Brain microvascular endothelial cell (primary cell): ENCODE measurements around the gene PARP16.

Experiments used
- DNase-seq: peaks from one replicate; pipeline ENCODE4 v3.0.0-alpha.2; 2020
- H3K27ac ChIP-seq: fragments of 250-450 bp; sonication (Bioruptor Pico); 2 replicates; pipeline ENCODE4 v1.5.1; 2020; ENCODE audit warnings: mild to moderate bottlenecking, moderate library complexity
- H3K27me3 ChIP-seq: fragments of 250-450 bp; sonication (Bioruptor Pico); replicated peaks from 2 replicates; pipeline ENCODE4 v1.5.1; 2020; ENCODE audit warnings: mild to moderate bottlenecking
- H3K36me3 ChIP-seq: fragments of 250-450 bp; sonication (Bioruptor Pico); replicated peaks from 2 replicates; pipeline ENCODE4 v1.5.1; 2020; ENCODE audit warnings: mild to moderate bottlenecking
- H3K4me3 ChIP-seq: 2 replicates; pipeline ENCODE4 v1.5.1; 2011; ENCODE audit warnings: low read depth, mild to moderate bottlenecking, control low read depth, low read length, moderate library complexity
- in situ Hi-C: cut with HindIII; loops from 2 replicates; pipeline ENCODE4 v1.10.0; 2017; ENCODE audit warnings: low sequenced_read_pairs, low pct_ligation_motif_present
- TF ChIP-seq, protein P1 (sequence below): IDR thresholded peaks from 2 replicates; pipeline ENCODE4 v1.5.1; 2011; ENCODE audit warnings: low read depth, mild to moderate bottlenecking, moderate library complexity, low read length, control low read depth, inconsistent platforms; ENCODE audit errors: missing control alignments

Gene PARP16

DNA sequence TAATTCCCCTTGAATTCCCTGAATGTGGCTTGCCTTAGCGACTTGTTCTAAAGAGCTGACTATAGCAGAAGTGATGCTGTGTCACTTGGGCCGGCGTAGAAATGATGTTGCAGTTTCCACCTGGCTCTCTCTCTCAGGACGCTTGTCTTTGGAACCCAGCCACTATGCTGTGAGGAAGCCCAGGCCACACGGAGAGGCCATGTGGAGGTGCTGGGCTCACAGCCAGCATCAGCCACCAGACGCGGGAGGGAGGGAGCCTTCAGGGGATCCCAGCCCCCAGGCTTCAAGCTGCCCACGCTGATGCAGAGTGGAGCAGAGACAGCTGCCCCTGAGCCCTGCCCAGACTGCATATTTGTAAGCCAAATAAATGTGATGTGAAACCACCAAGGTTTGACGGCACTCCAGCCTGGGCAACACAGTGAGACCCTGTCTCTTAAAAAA, 36.4 kb upstream of the PARP16 start:
- no peak overlapping the region for H3K4me3 ChIP-seq
- DNase-seq: peak; percentile 5
- in situ Hi-C loops: no loop called here
- H3K27me3 ChIP-seq: no peaks in the 10 kb centered on the region
- H3K36me3 ChIP-seq: no peaks in the 10 kb centered on the region
- TF ChIP-seq, protein P1, sequence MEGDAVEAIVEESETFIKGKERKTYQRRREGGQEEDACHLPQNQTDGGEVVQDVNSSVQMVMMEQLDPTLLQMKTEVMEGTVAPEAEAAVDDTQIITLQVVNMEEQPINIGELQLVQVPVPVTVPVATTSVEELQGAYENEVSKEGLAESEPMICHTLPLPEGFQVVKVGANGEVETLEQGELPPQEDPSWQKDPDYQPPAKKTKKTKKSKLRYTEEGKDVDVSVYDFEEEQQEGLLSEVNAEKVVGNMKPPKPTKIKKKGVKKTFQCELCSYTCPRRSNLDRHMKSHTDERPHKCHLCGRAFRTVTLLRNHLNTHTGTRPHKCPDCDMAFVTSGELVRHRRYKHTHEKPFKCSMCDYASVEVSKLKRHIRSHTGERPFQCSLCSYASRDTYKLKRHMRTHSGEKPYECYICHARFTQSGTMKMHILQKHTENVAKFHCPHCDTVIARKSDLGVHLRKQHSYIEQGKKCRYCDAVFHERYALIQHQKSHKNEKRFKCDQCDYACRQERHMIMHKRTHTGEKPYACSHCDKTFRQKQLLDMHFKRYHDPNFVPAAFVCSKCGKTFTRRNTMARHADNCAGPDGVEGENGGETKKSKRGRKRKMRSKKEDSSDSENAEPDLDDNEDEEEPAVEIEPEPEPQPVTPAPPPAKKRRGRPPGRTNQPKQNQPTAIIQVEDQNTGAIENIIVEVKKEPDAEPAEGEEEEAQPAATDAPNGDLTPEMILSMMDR: no peak
- no peak overlapping the region for H3K27ac ChIP-seq

DNA sequence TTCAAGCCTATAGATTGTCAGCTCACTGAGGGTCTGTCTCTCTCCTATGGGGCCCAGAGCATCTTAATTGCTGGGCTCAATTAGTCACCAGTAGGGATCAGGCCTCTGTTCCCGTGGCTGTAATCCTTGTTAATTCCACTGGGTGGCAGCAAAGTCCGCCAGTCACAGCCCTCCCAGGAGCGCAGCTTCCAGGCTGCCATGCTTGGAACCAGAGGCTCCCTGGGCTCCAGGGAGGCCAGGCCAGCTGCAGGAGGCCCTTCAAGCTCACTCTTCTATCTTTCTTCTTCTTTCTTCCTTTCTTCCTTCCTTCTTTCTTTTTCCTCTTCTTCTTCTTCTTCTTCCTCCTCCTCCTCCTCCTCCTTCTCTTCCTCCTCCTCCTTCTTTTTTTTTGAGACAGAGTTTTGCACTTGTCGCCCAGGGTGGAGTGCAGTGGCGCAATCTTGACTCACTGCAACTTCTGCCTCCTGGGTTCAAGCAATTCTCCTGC, 32.2 kb upstream of the PARP16 start:
- DNase-seq: peak; percentile 64
- in situ Hi-C loops: no loop called here

DNA sequence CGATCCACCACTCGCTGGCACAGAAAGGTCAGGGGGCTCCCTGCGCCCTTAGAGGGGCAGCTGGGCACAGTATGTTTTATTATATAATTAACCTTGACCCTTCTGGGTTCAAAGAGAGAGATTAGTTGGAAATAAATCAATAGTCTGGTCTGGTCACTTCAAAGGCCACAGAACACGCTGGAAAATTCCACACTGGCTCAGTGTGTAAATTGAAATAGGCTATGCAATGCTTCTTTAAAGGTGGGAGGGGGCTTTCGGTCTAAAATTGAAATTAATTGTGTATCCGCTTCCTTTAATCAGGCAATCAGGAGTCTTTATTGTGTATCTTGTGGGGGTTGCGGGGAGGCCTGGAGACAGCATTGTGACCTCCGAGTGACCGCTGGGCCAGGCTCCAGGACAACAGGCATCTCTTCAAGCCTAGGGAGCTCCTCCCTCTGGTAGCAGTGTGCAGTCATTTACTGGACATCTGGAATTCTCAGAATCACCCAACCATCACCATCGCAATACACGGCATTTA, 25.8 kb upstream of the PARP16 start:
- Histone ChIP-seq H3K27me3 (no peaks in the 10 kb centered on the region), H3K4me3 (no peak overlapping the region), H3K36me3 (no peaks in the 10 kb centered on the region), H3K27ac (no peak overlapping the region)
- DNase-seq: no peak
- TF ChIP-seq, protein P1: no peak
- in situ Hi-C loops: no loop called here

More for the DNA sequence above, 32.2 kb upstream of the PARP16 start:
- H3K27ac ChIP-seq: no peak overlapping the region
- H3K4me3 ChIP-seq: no peak overlapping the region
- H3K36me3 ChIP-seq: no peaks in the 10 kb centered on the region
- H3K27me3 ChIP-seq: no peaks in the 10 kb centered on the region
- TF ChIP-seq, protein P1: peak; percentile 87

DNA sequence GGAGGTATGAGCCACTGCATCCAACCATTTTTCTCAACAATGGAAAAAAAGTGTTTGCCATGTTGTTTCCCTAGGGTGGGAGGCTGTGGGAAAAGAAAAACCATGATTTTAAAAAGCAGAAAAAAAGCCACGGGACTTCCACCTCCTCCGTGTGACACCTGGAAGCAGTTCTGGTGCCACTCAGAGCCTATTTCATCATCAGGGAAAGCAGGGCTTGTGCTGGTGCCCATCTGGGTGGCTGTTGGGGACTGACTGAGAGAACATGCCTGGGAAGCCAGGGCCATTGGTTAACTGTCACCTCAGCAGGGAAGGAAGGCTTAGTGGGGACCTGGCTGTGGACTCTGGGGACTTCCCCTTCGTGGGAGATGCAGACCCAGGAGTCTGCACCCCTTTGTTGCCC, 25.1 kb upstream of the PARP16 start:
- no peaks in the 10 kb centered on the region for H3K27me3 ChIP-seq
- H3K27ac ChIP-seq: no peak overlapping the region
- no peak overlapping the region for H3K4me3 ChIP-seq
- no peak for DNase-seq
- no peaks in the 10 kb centered on the region for H3K36me3 ChIP-seq
- TF ChIP-seq, protein P1: no peak
- in situ Hi-C loops: no loop called here

DNA sequence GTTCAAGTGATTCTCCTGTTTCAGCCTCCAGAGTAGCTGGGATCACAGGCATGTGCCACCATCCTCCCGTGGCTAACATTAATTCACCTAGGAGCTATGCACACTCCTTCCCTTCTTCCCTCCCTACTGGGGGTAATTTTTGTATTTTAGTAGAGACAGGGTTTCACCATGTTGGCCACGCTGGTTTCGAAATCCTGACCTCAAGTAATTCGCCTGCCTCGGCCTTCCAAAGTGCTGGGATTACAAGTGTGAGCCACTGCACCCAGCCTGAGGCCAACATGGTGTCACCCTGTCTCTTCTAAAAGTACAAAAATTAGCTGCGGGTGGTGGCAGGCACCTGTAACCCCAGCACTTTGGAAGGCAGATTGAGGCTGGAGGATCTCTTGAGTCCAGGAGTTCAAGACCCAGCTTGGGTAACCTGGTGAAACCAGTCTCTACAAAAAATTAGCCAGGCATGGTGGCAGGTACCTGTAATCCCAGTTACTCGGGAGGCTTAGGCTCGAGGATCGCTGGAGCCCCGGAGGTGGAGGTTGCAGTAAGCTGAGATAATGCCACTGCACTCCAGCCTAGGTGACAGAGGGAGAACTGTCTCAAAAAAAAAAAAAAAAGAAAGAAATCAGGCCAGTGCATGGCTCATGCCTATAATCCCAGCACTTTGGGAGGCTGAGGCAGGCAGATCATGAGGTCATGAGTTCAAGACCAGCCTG, 23.9 kb upstream of the PARP16 start:
- in situ Hi-C loops: no loop called here
- TF ChIP-seq, protein P1: no peak
- Histone ChIP-seq H3K27me3 (no peaks in the 10 kb centered on the region), H3K4me3 (no peak overlapping the region), H3K27ac (no peak overlapping the region), H3K36me3 (no peaks in the 10 kb centered on the region)
- DNase-seq: no peak
